GM18520 (cell line): ENCODE data around the gene DCAF12.

ENCODE experiments used
- ATAC-seq: cut with Tn5 transposase; IDR thresholded peaks from one replicate; pipeline ENCODE4 v1.9.1; 2021; ENCODE audit not compliant: unreplicated experiment

Gene DCAF12

DNA sequence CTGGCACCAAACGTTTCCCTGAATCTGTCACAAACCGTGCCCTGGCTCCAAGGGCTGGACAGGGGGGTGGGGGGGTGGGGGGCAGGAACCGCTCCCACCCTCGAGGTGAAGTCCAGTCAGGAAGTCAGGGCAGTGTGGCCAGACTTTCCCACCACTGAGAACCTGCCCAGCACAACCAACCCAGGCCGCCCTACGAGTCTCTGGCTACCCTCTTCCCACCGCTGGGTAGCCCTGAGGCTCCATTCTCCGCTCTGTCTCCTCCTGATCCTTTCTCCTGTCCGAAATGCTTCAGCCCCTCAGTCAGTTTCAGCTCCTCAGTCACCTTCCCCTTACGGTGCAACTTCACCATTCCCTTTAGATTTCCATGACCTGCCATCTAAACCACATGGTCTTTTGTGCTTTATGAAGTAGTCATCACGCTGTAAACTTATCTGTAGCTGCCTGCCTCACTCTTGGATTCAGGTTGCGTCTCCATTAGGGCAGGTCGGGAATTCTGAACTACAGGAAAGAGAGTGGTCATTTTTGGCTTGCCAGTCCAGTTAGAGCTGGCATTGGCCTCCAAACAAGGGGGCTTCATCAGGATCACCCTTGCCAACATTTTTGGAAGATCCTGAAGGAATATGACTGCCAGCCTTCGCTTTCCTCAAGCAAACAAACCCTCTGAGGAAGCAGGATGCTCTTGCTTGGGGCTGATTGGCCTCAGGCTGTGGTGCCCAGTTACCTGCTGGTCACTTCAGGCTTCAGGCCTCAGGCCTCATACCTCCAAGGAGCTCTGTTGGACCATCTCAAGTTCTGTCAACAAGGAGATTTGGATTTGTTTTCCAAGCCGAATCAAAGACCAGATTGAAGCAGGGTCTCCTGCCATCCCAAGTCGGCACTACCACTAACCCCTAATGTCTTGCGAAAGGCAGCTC, 794 bp upstream of the DCAF12 start:
- no peak for ATAC-seq

DNA sequence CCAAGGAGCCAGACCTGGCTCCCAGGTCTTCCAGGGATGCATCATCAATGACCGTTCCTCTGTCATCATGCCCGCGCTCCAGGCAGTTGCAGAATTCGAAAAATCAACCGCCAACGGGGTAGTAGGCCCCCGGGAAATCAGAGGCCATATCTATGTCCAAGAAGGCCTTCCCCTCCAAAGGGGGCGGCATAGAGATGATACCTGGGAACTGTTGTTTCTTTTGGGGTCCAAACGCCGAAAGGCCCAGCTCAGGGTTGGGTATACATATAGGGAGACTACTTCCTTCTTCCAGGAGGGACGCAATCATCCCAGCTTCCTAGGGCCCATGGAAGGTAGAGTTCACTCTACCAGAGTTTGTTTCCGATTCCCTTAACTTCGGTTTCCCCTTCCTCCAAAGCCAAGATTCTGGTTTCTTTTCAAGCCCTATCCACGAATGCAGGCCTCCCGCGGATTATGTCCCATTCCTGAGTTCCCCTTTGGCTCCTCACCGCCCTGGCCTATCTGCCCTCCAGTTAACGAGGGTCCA, 754 bp downstream of the DCAF12 start:
- ATAC-seq, result no peak

DNA sequence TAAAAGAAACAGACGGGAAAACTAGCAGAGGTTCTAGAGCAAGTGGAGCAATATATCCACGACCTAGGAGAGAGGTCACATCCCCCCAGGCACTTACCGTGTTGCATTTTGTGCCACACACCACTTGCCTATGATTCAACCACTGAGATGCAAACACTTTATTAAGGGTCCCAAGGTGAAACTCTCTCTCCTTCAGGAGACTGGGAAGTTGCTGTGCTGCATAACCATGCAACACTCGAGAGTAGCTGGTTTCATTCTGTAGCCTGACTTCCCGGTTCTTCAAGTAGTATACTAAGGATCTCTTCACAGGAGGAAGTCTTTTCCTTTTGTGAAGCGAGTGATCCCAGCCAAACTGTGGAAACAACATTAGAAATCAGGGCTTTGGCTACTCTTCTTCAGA, 1.6 kb downstream of the DCAF12 start:
- no peak for ATAC-seq

DNA sequence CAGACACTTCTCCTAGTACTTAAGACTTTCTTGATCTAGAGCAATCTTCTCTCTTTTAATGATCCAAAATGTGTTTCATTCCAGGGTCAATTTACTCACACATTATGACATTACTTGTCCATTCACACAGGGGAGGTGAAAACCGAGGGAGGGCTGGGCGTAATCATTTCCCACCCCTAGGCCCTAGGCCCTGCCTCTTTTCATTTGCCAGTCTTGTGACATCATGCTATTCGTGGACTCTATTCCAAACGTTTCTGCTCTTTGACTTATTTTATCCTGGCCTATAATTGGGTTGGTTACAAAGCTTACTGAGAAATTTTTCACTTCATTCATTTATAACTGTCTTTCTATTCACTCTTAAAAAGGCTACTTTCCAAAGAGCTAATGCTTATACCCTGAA, 2.4 kb downstream of the DCAF12 start:
- no peak for ATAC-seq

DNA sequence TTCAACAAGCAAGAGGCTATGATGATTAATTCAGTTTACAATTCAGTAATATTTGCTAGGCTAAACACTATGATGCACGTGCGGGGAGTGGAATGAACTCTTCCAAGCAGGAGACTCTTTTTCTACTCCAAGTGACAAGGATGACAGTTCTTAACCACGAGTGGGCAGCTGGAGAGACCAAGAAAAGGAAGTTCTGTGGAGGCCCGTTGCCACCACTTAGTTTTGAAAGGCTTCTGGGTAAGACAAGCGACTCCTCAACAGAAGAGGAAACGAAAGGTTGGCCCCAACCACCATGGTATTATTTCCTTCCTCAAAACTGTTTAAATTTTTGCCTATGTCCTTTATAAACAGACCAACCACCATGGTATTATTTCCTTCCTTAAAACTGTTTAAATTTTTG, 2.8 kb downstream of the DCAF12 start:
- ATAC-seq, result no peak

DNA sequence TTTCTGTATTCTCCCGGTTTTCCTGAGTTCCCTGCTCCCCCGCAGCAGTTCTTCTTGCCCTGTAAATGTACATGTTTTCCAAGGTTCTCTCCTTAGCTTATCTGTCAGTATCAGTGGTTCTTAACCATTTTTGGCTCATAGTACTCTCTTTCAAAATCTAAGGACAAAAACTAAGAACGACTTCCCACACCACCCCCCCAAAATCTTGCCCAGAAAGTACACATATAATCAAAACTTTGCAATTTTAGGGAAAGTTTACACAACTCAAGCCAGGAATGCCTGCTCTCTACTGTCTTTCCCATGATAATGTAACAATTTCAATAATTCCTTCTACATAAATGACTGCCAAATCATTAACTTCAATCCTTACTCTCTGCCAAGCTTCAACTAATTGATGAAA, 4.5 kb downstream of the DCAF12 start:
- ATAC-seq, result no peak

DNA sequence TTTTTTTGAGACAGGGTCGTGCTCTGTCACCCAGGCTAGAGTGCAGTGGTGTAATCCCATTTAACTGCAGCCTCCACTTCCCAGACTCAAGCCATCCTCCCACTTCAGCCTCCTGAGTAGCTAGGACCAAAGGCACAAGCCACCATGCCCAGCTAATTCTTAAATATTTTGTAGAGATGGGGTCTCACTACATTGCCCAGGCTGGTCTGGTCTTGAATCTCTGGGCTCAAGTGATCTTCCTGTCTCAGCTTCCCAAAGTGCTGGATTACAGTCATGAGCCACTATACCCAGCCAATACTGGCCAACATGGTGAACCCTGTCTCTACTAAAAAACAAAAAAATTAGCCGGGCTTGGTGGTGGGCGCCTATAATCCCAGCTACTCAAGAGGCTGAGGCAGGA, 6.8 kb downstream of the DCAF12 start:
- no peak for ATAC-seq

DNA sequence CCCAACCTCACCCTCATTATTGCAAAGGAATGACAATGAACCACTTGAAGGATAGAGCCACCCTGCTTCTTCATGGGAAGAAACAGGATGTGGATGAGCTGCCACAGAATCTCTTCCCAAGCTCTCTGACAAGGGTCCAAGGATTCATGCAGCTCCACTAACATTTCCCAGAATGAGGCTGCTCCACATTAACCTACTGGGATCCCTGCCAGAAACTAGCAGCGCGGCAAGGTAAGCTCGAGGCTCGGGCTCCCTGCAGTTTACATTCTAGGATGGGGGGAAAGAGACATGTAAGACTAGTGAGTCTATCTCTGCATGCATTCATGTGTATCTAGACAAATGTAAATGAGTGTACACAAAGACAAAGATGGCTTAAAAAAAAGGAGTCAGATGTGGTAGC, 12.1 kb downstream of the DCAF12 start:
- no peak for ATAC-seq

DNA sequence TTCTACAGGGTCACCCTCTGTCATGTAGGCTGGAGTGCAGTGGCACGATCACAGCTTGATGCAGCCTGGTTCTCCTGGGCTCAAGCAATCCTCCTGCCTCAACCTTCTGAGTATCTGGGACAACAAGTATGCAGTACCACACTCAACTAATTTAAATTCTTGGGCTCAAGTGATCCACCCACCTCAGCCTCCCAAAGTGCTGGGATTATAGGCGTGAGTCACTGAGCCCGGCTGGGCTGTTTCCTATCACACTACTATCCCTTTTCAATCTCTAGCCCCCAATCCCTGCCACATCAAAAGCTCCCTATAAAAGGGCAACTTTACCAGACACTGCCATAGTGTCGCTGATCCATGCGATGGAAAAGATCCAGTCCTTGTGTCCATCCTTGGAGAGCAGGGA, 20.4 kb downstream of the DCAF12 start:
- no peak for ATAC-seq

DNA sequence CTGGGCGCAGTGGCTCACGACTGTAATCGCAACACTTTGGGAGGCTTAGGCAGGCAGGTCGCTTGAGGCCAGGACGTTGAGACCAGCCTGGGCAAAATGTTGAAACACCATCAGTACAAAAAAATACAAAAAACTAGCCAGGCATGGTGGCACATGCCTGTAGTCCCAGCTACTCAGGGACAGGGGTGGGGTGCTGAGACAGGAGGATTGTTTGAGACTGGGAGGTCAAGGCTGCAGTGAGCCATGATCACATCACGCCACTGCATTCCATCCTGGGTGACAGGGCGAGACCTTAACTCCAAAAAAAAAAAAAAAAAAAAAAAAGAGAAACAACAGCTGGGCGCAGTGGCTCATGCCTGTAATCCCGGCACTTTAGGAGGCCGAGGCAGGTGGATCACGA, 23.7 kb downstream of the DCAF12 start:
- no peak for ATAC-seq

DNA sequence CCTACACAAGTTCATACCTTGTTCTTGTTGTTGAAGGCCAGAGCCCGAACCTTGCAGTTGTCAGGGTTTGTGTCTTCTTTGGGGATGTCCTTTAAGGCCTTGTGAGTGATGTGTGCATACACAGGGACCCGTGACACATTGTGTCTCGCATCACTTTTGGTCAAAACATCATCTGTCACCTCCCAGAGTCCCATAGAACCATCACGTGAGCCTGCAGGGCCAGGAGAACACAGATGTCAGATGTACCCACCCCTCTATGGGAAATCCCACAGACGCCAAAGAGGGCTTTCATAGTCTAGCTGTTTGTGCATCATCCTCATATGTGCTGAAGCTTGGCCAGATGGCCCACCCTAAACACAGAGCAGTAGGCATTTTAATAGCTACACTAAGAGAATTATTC, 28.2 kb downstream of the DCAF12 start:
- ATAC-seq, result no peak

DNA sequence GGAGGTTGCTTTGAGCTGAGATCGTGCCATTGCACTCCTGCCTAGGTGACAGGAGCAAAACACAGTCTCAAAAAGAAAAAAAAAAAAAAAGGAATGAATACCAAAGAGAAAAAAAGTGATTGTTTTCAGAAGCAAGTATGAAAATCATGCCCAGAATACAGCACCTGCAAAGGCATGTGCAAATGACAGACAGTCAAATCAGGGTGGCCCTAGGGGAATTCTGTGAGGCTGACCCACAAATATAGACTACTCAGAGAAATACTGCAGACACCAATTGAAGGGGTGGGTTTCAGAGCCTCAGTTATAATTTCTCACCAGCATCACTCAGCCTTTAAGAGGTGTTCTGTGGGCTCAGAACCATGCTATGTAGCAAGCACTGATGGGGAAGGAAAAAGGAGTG, 28.6 kb downstream of the DCAF12 start:
- ATAC-seq, result no peak

DNA sequence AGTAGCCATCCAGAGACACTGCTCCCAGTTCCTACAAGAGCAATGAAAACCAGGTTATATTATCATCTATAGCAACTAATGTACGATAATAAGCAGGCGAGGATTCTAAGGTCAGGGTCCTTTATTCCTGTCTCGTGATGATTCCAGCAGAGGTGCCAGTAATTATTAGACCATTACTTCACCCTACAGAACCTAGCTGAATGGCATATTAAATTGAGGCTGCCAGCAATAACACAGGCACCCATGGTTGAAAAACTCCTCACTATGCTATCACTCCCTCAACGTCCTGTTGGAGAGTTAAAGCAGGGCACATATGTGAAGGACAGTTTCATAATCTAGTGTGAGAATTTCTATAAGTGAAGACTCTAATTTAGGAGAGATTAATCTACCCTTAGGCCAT, 29.7 kb downstream of the DCAF12 start:
- no peak for ATAC-seq

DNA sequence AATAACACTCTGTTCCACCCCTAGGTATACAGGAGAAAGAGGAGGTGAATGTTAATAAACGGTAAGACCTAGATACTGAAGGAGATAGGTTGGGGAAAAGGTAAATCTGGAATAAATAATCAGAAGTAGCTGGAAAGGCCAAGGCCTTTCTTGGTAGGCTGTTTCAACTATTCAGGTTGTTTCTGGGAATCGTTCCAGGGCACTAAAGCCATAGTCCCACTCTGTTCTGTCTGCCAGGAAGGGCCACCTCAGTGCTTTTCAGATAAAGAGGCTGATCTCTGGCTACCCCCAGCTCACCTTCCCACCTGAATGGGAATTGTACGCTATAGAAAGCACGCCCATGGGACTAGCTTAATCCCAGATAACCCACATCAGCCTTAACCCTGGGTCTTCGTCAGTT, 32.9 kb downstream of the DCAF12 start:
- no peak for ATAC-seq

DNA sequence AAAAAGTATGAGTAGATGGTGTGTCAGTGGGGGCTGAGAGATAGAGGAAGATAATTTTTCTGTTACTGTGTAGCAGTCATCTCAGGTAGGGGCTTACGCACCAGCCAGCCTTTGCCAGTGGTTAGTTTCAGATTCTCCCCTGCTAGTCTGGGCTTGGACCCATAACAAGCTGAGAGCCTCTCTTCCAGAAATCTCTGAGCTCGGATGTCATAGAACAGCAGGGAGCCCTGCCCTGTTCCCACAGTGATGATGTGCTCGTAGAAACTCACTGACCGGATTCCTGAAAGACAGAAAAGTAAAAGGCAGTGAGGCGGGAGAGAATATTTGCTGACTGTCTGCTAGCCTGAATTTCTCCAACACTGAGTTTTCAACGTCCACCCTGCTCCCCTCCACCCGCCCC, 37.2 kb downstream of the DCAF12 start:
- ATAC-seq, result no peak

DNA sequence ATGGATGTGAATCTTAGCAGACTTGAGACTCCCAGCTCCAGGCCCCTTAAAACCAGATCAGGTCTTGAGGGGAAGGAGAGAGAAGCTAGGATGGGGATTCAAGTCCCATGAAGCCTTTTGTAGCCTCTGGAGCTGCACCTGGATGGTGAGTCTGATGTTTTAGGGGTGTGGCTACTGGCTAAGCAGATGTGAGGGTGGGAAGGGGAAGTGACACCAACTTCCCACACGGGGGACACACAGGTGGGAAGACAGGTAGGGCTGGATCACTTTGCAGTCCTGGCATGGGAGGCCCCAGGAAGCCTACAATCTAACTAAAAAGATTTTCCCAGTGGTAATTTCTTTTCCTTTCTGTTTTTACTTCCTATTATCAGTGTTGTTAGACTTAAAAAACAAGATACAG, 39.1 kb downstream of the DCAF12 start:
- ATAC-seq, result no peak

DNA sequence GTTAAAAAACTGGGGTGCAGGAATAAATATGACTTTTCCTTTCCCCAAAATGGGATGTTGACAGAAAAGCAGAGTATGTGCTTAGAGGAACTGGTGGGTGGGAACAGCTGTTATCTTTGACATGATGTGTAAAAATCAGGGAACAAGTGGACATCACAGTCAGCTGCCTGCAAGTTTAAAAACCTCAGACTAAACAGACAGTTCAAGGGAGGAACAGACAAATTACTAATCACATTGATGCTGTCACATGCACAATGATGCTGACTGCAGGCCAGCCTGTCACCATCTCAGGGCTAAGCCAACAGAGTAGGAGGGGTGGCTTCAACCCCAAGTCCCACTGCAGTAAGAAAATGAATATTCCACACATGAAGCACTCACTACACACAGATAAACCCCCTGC, 39.6 kb downstream of the DCAF12 start:
- ATAC-seq, result no peak

DNA sequence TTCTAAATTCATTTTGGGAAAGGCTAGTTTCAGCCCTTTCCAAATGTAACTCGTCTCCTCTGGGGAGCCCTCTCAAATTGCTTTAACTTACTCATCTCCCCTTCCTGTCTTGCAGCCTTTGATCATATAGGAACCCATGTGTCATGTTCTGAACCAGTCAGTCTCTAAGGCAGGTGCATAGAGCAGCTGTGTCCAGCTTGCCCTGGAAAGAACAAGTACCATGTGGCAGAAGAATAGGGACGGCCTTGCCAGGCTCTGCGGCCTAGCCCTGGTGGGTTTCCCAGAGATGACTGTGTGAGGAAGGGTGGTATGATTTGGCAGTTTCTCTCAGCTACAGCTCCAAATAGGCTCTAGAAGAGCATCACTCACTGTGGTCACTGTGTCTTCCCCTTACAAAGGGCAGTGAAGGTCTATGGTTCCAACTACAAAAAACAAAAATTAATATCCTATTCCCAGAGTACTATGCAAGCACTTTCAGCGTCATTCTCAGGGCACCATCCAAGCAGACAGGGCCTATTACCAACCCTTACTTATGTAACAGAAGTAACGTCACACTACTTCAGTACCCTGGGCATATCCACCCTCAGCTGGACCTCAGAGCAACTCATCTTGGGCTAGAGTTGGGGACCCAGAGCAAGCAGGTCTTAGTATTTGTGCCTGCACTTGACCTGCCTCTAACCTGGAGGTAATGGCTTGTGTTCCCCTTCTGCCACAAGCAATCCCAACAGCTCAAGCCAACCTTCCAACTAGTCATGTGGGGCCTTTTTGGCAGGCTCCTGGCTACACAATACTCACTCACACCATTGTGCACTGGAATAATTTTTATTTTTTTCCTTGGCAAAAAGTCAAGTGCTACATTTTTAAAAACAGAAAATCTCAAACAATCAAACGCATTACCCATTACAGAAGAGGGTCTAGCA, 40.7 kb downstream of the DCAF12 start:
- no peak for ATAC-seq

DNA sequence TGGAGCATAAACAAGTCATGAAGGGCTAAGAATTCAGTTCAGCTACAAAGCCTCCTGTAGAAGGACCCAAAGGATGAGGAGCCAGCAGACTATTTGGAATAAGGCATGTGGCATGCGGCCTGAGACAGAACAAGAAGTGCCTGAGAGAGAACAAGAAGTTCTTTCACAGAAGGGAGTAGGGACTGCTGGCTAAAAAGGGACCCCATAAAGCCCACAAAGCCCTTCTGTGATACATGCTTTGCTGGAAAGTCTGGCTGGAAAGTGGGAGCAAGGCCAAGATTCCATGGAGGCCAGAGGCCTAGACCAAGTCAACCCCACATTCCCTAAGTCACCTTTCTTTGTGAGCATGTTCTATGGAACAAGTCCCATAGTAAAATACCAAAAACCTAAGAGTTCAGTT, 41.9 kb downstream of the DCAF12 start:
- no peak for ATAC-seq

DNA sequence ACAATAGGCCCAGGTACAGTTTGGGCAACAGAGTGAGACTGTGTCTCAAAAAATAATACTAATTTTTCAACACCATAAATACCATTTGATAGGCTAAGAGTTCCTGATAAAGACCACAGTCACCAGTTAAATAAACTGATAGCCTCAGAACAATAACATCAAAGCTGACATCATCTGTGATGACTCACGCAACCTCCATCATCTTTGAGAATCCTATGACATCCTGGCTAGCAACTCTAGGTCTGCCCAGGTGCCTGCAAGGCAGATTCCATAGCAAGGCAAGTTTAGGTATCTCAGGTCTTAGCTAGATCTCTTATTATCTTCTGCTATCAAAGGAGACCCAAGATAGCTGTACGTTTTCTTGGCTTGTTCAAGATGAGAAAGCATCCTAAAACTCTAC, 47.3 kb downstream of the DCAF12 start:
- ATAC-seq, result no peak

DNA sequence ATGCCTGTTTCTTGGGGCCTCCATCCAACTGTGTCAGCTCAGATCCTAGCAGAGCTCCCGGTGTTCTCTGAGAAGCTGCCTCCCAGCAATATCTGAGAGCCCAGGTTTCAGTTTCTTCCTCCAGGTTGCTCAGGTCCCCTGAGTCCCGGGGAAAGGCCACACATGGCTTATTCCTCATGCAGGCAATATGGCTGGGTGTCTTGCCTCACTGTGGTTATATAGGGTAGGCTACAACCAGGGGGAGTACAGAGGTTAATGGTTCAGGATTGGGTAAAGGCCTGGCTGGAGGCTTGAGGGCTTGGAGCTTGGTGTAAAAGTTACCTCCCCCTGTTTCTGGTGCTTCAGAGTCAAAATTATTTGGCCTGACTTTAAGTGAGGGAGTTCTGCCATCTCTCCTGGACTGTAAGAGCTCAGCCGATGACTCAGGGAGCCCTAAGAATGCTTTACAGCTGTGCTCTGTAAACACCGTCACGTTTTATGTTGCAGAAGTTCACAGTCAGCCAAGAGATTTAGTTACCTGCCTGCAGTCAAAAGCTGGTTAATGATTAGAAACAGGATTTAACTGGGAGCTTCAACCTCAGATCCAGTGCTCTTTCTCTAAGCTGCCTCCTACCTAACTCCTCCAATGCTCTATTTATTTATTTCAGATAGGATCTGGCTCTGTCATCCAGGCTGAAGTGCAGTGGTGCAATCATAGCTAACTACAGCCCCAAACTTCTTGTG, 53.5 kb downstream of the DCAF12 start:
- ATAC-seq, result no peak
